Activated CD4-positive, alpha-beta T cell treated with anti-CD3 and anti-CD28 coated beads for 36 hours (primary cell): ENCODE results near the gene NEK7. TPM values are rescaled to one million over a fixed set of nuclear protein-coding genes. Genes with fewer than 3 reads are reported as not detected.

ENCODE experiments used
- ATAC-seq: fragments of 200-7000 bp; cut with Tn5 transposase; one replicate; pipeline ENCODE4 v1.10.0; 2021; ENCODE audit warnings: mild to moderate bottlenecking, moderate library complexity
- CTCF ChIA-PET: fragments of 350-600 bp; sonication (Branson Sonifier 250); formaldehyde crosslinking; loops from one replicate; lab custom pipeline; 2021; ENCODE audit warnings: antibody characterized with exemption; lab: Charles Lee
- POLR2A ChIA-PET: fragments of 350-600 bp; sonication (Branson Sonifier 250); formaldehyde crosslinking; loops from one replicate; lab custom pipeline; 2021; ENCODE audit warnings: antibody characterized with exemption, inconsistent platforms; lab: Charles Lee
- DNase-seq: peaks from one replicate; pipeline ENCODE4 v3.0.0-alpha.2; 2020
- H3K27ac Mint-ChIP-seq: one replicate; pipeline ENCODE4 v1.8.0; 2021; ENCODE audit warnings: mixed read lengths
- H3K27me3 Mint-ChIP-seq: one replicate; pipeline ENCODE4 v1.8.0; 2021; ENCODE audit warnings: mixed read lengths
- H3K36me3 Mint-ChIP-seq: one replicate; pipeline ENCODE4 v1.8.0; 2021; ENCODE audit warnings: low read depth, mixed read lengths
- H3K4me1 Mint-ChIP-seq: one replicate; pipeline ENCODE4 v1.8.0; 2021; ENCODE audit warnings: mixed read lengths
- H3K4me3 Mint-ChIP-seq: one replicate; pipeline ENCODE4 v1.8.0; 2021; ENCODE audit warnings: mild to moderate bottlenecking, moderate library complexity, mixed read lengths
- H3K9me3 Mint-ChIP-seq: one replicate; pipeline ENCODE4 v1.8.0; 2021; ENCODE audit warnings: low read depth, mixed read lengths
- intact Hi-C, 2 experiments: fragments of 100-400 bp; cut with DNase I in 1 of 2; cut with micrococcal nuclease in 1 of 2; formaldehyde crosslinking; loops; one replicate each; pipeline versions ENCODE4 v1.14.2 to v1.15.1; 2022 to 2024; cut with DNase I, micrococcal nuclease
- total RNA-seq, 2 experiments: library from RNA; stranded (reverse); gene quantifications; one replicate each; pipeline ENCODE4 v1.2.3, GENCODE V29; 2021

The NEK7 gene
- total RNA-seq, 2 experiments from 2014 or later: 46.9 to 49.0 TPM

GRCh38 chr1:198169672-198170071 is 12.9 kb downstream of the NEK7 start:
- ATAC-seq (peak; percentile 51), DNase-seq (no peak)
- Mint-ChIP-seq H3K36me3 (peaks cover 10% of the 10 kb centered on the region), H3K27ac (peak overlapping the region; percentile 93), H3K4me1 (peaks cover 96% of the 10 kb centered on the region), H3K4me3 (peak overlapping the region; percentile 13), H3K9me3 (peaks cover 2% of the 10 kb centered on the region), H3K27me3 (no peaks in the 10 kb centered on the region)
- POLR2A ChIA-PET: no interaction called here
- CTCF ChIA-PET: interaction anchor here (0.9 kb wide), 1 partner anchor 27 kb away, joined by 3 read pairs; no protein-coding TSS in a partner anchor
- intact Hi-C loops: loop anchor here (1.0 to 10.0 kb wide), 5 partner anchors 10 to 1058 kb away; partner anchors contain the start of gene DENND1B (in 1 of the 2)

DNA sequence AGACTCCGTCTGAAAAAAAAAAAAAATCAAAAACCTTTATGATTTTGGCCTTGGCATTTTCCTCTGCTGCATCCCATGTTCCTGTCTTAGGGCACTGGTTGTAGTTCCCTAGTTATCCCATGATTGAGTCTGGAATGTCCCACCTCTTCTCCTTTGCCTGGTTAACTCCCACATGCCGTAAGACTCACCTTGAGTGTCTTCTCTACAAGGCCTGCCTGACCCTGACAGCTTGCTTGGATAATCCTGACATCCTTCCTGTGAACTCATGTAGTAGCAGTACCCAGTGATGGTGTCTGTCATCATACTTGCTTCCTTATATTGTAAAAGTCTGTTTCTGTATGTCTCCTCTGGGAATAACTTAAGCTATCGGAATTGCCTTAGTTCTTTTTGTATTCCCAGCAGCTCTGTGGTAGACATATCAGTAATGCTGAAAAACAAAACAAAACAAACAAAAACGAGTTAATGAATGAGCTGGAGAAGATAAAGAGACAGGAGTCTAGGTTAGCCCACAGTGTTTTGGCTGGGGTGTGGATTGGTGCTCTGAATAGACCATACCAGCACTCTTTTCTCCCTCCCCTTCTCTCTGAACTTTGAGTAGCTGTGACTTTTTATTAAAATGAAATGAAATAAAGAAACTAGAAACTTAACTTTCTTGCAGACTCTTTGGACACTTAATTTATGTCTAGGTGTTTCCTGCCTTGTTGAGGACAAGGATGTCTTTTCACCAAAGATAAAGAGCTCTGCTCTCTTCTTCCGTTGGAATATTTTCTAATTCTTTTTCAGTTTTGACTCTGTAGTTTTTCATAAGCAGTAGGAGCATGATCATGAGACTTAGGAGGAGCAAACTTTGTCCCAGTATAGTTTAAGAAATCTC is 15.1 kb downstream of the NEK7 start:
- Mint-ChIP-seq H3K4me1 (peaks cover 94% of the 10 kb centered on the region), H3K9me3 (peaks cover 2% of the 10 kb centered on the region), H3K4me3 (no peak overlapping the region), H3K27me3 (no peaks in the 10 kb centered on the region), H3K27ac (peak overlapping the region; percentile 88), H3K36me3 (peaks cover 6% of the 10 kb centered on the region)
- ATAC-seq: no peak
- intact Hi-C loops: no loop called here
- POLR2A ChIA-PET: interaction anchor here (1.1 kb wide), 1 partner anchor 10 kb away, joined by 3 read pairs; no protein-coding TSS in a partner anchor
- CTCF ChIA-PET: interaction anchor here (1.0 to 3.5 kb wide), 6 partner anchors 13 to 255 kb away, joined by 3 to 14 read pairs (median 4); partner anchors contain the start of gene NEK7
- DNase-seq: no peak

DNA sequence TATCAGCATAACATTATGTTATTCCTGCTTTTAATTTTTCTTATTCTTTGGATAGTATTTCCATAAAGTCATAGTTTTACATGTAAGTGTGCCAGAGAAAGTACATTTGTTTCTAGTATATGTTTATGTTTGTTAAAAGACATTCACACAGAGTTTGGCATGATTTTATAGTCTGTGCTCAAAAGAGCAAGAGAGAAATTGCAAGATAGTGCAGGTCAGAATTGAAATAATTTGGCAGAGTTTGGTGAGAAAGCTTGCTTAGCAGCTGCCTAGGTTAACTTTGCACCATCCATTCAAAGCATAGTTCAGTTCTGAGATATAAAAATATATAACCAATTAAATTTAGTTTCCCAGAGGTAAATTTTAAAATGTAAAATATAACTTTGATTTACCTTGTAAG is 17.0 kb downstream of the NEK7 start:
- DNase-seq (no peak), ATAC-seq (no peak)
- Mint-ChIP-seq H3K4me3 (peak overlapping the region; percentile 50), H3K27me3 (no peaks in the 10 kb centered on the region), H3K36me3 (peaks cover 4% of the 10 kb centered on the region), H3K9me3 (peaks cover 2% of the 10 kb centered on the region), H3K4me1 (peaks cover 94% of the 10 kb centered on the region), H3K27ac (peak overlapping the region; percentile 65)
- ChIA-PET CTCF (interaction anchor here (0.6 to 3.5 kb wide), 4 partner anchors 11 to 20 kb away, joined by 3 to 14 read pairs (median 4); no protein-coding TSS in a partner anchor), POLR2A (no interaction called here)
- intact Hi-C loops: loop anchor here in 1 of 2 experiments (1.0 to 2.0 kb wide), 2 partner anchors 8 to 15 kb away; no protein-coding TSS in a partner anchor

DNA sequence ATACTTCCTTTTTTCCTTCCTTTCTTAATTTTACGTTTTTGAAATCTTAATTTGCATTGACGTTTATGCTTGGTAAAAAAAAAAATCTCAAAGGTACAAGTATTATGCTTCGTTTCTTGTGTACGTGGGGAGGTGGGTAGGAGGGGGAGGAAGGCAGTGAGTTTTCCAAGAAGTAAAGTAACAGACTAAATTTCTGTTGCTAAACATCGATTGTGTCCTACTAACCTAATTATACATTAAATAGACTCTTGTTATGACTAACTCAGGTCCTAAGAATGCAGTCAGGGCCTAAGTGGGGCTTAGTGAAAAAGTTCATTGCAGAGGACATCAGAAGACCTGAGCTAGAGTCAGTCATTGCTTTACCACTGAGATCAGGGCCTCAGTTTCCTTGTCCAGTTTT is 17.5 kb downstream of the NEK7 start:
- intact Hi-C loops: loop anchor here in 1 of 2 experiments (1.0 to 2.0 kb wide), 2 partner anchors 8 to 15 kb away; no protein-coding TSS in a partner anchor
- Mint-ChIP-seq H3K27ac (peak overlapping the region; percentile 85), H3K4me3 (peak overlapping the region; percentile 50), H3K27me3 (no peaks in the 10 kb centered on the region), H3K36me3 (peaks cover 4% of the 10 kb centered on the region), H3K4me1 (peaks cover 95% of the 10 kb centered on the region), H3K9me3 (peaks cover 2% of the 10 kb centered on the region)
- DNase-seq (peak; percentile 39), ATAC-seq (peak; percentile 43)
- ChIA-PET POLR2A (interaction anchor here (0.6 kb wide), 1 partner anchor 802 kb away, joined by 3 read pairs; no protein-coding TSS in a partner anchor), CTCF (interaction anchor here (0.6 to 3.5 kb wide), 6 partner anchors 9 to 122 kb away, joined by 3 to 14 read pairs (median 4); no protein-coding TSS in a partner anchor)

- Mint-ChIP-seq H3K4me1 (peaks cover 94% of the 10 kb centered on the region), H3K36me3 (peaks cover 2% of the 10 kb centered on the region), H3K9me3 (peaks cover 2% of the 10 kb centered on the region), H3K27ac (peak overlapping the region; percentile 82), H3K4me3 (peak overlapping the region; percentile 52), H3K27me3 (no peaks in the 10 kb centered on the region)
- POLR2A ChIA-PET: no interaction called here
- ATAC-seq (peak; percentile 86), DNase-seq (no peak)
- CTCF ChIA-PET: interaction anchor here (1.0 to 3.4 kb wide), 4 partner anchors 10 to 123 kb away, joined by 3 to 14 read pairs (median 4); no protein-coding TSS in a partner anchor
- intact Hi-C loops: loop anchor here in 1 of 2 experiments (2.0 kb wide), 1 partner anchor 17 kb away; no protein-coding TSS in a partner anchor
Measured at GRCh38 chr1:198175423-198176170, 18.8 kb downstream of the NEK7 start.

- ATAC-seq (peak; percentile 21), DNase-seq (no peak)
- peaks cover 2% of the 10 kb centered on the region for H3K36me3 Mint-ChIP-seq
- peak overlapping the region; percentile 82 for H3K27ac Mint-ChIP-seq
- peak overlapping the region; percentile 52 for H3K4me3 Mint-ChIP-seq
- POLR2A ChIA-PET: no interaction called here
- peaks cover 95% of the 10 kb centered on the region for H3K4me1 Mint-ChIP-seq
- no peaks in the 10 kb centered on the region for H3K27me3 Mint-ChIP-seq
- peaks cover 2% of the 10 kb centered on the region for H3K9me3 Mint-ChIP-seq
- CTCF ChIA-PET: interaction anchor here (1.0 to 3.4 kb wide), 2 partner anchors 10 to 30 kb away, joined by 3 to 14 read pairs; no protein-coding TSS in a partner anchor
- intact Hi-C loops: no loop called here
Measured at GRCh38 chr1:198176179-198176578, 19.4 kb downstream of the NEK7 start.

GRCh38 chr1:198177546-198177945 is 20.7 kb downstream of the NEK7 start:
- DNase-seq (no peak), ATAC-seq (no peak)
- Mint-ChIP-seq H3K4me1 (peaks cover 94% of the 10 kb centered on the region), H3K27ac (peak overlapping the region; percentile 82), H3K36me3 (no peaks in the 10 kb centered on the region), H3K27me3 (no peaks in the 10 kb centered on the region), H3K4me3 (peak overlapping the region; percentile 20), H3K9me3 (no peaks in the 10 kb centered on the region)
- POLR2A ChIA-PET: no interaction called here
- intact Hi-C loops: no loop called here
- CTCF ChIA-PET: interaction anchor here (0.6 to 3.4 kb wide), 3 partner anchors 12 to 85 kb away, joined by 3 to 14 read pairs (median 3); no protein-coding TSS in a partner anchor

DNA sequence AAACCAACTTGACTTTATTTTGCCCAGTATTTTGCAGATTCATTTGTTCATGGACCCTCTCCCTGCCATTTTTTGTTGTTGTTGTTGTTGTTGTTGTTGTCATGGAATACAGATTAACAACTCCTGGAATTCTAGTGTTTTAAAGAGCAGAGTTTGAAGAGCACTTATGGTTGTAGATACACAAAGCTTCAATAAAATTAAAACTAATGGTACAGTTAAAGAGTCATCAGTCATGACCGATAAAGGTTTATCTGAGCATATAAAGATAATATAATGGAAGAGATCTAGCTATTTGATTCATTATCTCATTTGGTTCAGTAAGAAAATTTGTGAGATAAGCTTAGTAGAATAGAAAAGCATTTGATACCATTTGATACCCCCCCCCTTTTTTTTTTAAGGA is 21.8 kb downstream of the NEK7 start:
- Mint-ChIP-seq H3K36me3 (no peaks in the 10 kb centered on the region), H3K9me3 (no peaks in the 10 kb centered on the region), H3K27ac (peak overlapping the region; percentile 16), H3K4me3 (no peak overlapping the region), H3K27me3 (no peaks in the 10 kb centered on the region), H3K4me1 (peaks cover 92% of the 10 kb centered on the region)
- no peak for ATAC-seq
- no peak for DNase-seq
- intact Hi-C loops: no loop called here
- ChIA-PET POLR2A (interaction anchor here (0.6 kb wide), 1 partner anchor 15 kb away, joined by 3 read pairs; no protein-coding TSS in a partner anchor), CTCF (interaction anchor here (0.7 to 2.3 kb wide), 3 partner anchors 11 to 19 kb away, joined by 3 to 6 read pairs (median 3); no protein-coding TSS in a partner anchor)

DNA sequence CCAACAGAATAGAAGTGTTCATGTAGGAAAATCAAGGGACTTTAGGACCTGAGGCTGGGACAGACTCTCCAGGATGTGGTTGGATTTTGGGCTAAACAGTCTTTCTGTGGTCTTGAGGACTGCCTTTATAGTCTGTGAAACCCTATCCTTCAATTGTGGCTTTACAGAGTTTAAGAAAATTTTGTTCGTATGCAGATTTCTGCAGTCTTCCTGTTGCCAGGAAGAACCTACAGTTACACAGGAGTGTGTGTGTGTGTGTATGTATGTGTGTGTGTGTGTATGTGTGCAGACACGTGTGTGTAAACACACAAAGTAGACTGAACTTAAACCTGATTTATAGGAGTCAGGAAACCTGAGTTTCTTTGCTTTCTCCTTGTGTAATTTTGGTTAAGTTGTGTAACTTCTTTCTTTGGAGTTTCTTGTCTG is 22.8 kb downstream of the NEK7 start:
- no peaks in the 10 kb centered on the region for H3K9me3 Mint-ChIP-seq
- DNase-seq: no peak
- H3K27ac Mint-ChIP-seq: peak overlapping the region; percentile 86
- peaks cover 89% of the 10 kb centered on the region for H3K4me1 Mint-ChIP-seq
- ATAC-seq: peak; percentile 11
- H3K36me3 Mint-ChIP-seq: no peaks in the 10 kb centered on the region
- ChIA-PET CTCF (interaction anchor here (2.3 kb wide), 1 partner anchor 14 kb away, joined by 6 read pairs; no protein-coding TSS in a partner anchor), POLR2A (no interaction called here)
- H3K4me3 Mint-ChIP-seq: peak overlapping the region; percentile 37
- intact Hi-C loops: no loop called here
- H3K27me3 Mint-ChIP-seq: no peaks in the 10 kb centered on the region

DNA sequence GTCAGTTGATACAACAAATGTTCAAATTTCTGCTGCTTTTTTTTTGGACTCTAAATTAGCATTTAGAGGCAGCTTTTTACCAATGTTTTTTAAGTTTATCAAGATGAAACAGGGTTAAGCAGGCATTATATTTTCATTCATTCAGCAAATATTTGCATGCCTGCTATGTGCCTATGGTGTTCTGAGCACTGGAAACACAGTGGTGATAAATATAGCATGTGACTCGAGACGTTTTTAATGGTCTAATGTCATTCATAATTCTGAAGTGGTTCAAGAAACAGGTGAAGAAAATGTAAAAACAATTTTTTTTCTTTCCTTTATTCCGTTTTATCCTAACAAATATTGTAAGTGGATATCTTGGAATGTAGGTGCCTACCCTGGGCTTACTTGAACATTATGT is 26.8 kb downstream of the NEK7 start:
- H3K27ac Mint-ChIP-seq: no peak overlapping the region
- ChIA-PET POLR2A (no interaction called here), CTCF (interaction anchor here (1.1 to 1.9 kb wide), 2 partner anchors 9 to 25 kb away, joined by 3 to 4 read pairs; no protein-coding TSS in a partner anchor)
- no peak overlapping the region for H3K4me3 Mint-ChIP-seq
- no peaks in the 10 kb centered on the region for H3K27me3 Mint-ChIP-seq
- H3K9me3 Mint-ChIP-seq: no peaks in the 10 kb centered on the region
- H3K36me3 Mint-ChIP-seq: no peaks in the 10 kb centered on the region
- intact Hi-C loops: no loop called here
- H3K4me1 Mint-ChIP-seq: peaks cover 85% of the 10 kb centered on the region
- ATAC-seq: no peak
- DNase-seq: no peak
